Activated T-cell treated with anti-CD3 and anti-CD28 coated beads, Interleukin-2, amount 50 U/mL, for 4 hours (primary cell): ENCODE results near the gene ZMIZ2. TPM values are rescaled to one million over a fixed set of nuclear protein-coding genes. Genes with fewer than 3 reads are reported as not detected.
A peak's percentile ranks its signal among the peaks of the same experiment; 100 is the strongest.
"Not testable (repeated sequence)": the region's sequence is repeated elsewhere in the genome, so short reads cannot be mapped to it uniquely, and the experiment has no call there.

Experiments used
- ATAC-seq, 2 donors: fragments of 200-7000 bp; cut with Tn5 transposase; one replicate each; pipeline ENCODE4 v1.10.0; 2021
- DNase-seq: peaks from one replicate; pipeline ENCODE4 v3.0.0-alpha.2; 2020
- H3K27me3 Mint-ChIP-seq: one replicate; pipeline ENCODE4 v1.8.0; 2021; ENCODE audit warnings: low read depth, mixed read lengths
- H3K36me3 Mint-ChIP-seq: one replicate; pipeline ENCODE4 v1.8.0; 2022; ENCODE audit warnings: mixed read lengths; ENCODE audit not compliant: insufficient read depth
- H3K4me1 Mint-ChIP-seq: one replicate; pipeline ENCODE4 v1.8.0; 2021; ENCODE audit warnings: low read depth, mixed read lengths
- H3K4me3 Mint-ChIP-seq: one replicate; pipeline ENCODE4 v1.8.0; 2021; ENCODE audit warnings: mild to moderate bottlenecking, moderate library complexity, mixed read lengths
- H3K9me3 Mint-ChIP-seq: one replicate; pipeline ENCODE4 v1.8.0; 2021; ENCODE audit warnings: mixed read lengths
- total RNA-seq, 3 donors: library from RNA; stranded (reverse); gene quantifications; one replicate each; pipeline ENCODE4 v1.2.1, GENCODE V29; 2021

ZMIZ2 gene
- 100 to 1,000 TPM; 109 to 137 (median 118) TPM for total RNA-seq

DNA sequence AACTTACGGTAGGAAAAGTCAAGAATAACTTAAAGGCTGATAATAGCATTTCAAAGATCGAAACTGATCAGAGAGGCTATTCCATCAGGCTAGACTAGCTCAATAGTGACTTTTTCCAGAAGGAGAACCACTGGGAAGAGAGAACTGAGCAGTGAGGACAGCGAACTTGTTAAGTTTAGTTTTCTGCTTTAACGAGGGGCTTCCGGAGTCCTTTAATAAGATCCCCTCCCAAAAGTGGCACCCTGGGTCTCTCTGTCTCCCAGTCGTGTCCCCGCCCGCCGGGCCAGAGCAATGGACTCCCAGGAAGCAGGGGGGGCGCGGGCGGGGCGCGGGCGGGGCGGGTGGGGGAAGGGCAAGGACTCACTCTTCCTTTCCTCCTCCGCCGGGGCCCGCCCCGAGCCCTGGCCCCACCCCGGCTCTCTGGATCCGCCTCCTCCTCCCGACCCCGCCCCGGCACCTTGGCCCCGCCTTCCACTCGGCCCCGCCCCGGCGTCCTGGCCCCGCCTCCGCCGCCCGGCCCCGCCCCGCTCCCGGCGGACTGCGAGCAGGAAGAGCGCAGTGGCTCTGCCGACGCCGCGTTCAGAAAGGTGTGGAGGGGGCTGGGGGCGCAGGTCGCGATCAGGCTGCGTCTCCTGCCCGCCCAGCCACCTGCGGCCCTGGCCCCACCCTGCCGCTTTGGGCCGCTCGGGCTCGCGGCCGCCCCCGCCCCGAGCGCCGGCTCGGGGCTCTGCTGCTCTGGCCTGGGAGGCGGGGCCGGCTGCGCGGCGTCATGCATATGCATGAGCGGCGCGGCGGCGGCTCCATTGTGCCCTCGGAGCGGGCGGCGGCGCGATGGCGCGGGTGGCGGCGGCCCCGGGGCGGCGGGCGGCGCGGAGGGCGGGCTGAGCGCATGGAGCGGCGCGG is at the start of gene ZMIZ2:
TSS of gene ZMIZ2 (plus strand) at position 803 of the 903 bp plus-strand sequence. CDS start 7,403 bp downstream, outside the sequence.
- Mint-ChIP-seq H3K27me3 (no peaks in the 10 kb centered on the region), H3K4me3 (peak within 1 kb of the TSS; percentile 92), H3K36me3 (peaks cover 16% of the 10 kb centered on the region), H3K4me1 (peaks cover 36% of the 10 kb centered on the region), H3K9me3 (no peaks in the 10 kb centered on the region)
- DNase-seq (peak; percentile 91), ATAC-seq (peak; percentile 87)

DNA sequence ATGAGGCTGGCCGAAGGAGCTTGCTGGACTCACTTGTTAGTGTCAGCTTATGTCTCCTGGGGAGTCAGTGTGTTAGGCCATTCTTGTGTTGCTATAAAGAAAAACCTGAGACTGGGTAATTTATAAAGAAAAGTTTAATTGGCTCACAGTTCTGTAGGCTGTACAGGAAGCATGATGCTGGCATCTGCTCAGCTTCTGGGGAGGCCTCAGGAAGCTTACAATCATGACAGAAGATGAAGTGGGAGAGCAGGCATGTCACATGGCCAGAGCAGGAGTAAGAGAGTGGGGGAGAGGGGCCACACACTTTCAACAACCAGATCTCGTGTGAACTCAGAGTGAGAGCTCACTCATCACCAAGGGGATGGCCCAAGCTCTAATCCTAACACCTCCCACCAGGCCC is 49.0 kb upstream of the ZMIZ2 start:
- H3K27me3 Mint-ChIP-seq, H3K4me3 Mint-ChIP-seq, H3K4me1 Mint-ChIP-seq, ATAC-seq, DNase-seq, H3K9me3 Mint-ChIP-seq: not testable (repeated sequence)
- H3K36me3 Mint-ChIP-seq = peaks cover 57% of the 10 kb centered on the region

DNA sequence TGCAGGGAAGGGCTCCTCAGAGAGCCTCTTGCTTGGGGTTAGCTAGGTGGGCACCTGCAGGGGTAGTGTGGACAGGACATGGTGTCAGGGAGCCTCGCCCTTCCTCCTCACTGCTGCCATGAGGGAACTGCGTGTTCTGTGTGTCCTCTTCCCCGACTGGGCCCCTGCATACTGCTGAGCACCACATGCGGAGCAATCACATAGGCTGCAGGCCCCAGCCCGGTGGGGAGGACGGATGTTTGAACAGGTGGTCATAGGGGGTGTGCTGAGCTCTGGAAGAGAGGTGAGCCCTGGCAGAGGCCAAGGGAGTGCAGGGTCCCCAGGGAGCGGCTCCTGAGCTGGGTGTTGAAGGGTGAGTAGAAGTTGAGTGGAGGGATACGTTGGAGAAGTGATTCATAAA is 48.3 kb upstream of the ZMIZ2 start:
- Mint-ChIP-seq H3K27me3 (no peaks in the 10 kb centered on the region), H3K36me3 (peaks cover 55% of the 10 kb centered on the region)
- no peak for ATAC-seq

GRCh38 chr7:44703391-44703790 is 45.3 kb upstream of the ZMIZ2 start:
- DNase-seq, H3K27me3 Mint-ChIP-seq, H3K4me1 Mint-ChIP-seq, ATAC-seq, H3K9me3 Mint-ChIP-seq, H3K4me3 Mint-ChIP-seq: not testable (repeated sequence)
- H3K36me3 Mint-ChIP-seq = peaks cover 43% of the 10 kb centered on the region

More for the DNA sequence above, 48.3 kb upstream of the ZMIZ2 start:
- Mint-ChIP-seq H3K9me3 (no peaks in the 10 kb centered on the region), H3K4me1 (no peaks in the 10 kb centered on the region), H3K4me3 (no peak overlapping the region)
- no peak for DNase-seq

- Mint-ChIP-seq H3K36me3 (peaks cover 43% of the 10 kb centered on the region), H3K27me3 (no peaks in the 10 kb centered on the region), H3K4me1 (no peaks in the 10 kb centered on the region), H3K4me3 (no peak overlapping the region), H3K9me3 (no peaks in the 10 kb centered on the region)
- DNase-seq (no peak), ATAC-seq (no peak)
These were observed 44.7 kb upstream of the ZMIZ2 start for GRCh38 chr7:44703921-44704320.

GRCh38 chr7:44705434-44705833 is 43.2 kb upstream of the ZMIZ2 start:
- H3K4me1 Mint-ChIP-seq = no peaks in the 10 kb centered on the region

DNA sequence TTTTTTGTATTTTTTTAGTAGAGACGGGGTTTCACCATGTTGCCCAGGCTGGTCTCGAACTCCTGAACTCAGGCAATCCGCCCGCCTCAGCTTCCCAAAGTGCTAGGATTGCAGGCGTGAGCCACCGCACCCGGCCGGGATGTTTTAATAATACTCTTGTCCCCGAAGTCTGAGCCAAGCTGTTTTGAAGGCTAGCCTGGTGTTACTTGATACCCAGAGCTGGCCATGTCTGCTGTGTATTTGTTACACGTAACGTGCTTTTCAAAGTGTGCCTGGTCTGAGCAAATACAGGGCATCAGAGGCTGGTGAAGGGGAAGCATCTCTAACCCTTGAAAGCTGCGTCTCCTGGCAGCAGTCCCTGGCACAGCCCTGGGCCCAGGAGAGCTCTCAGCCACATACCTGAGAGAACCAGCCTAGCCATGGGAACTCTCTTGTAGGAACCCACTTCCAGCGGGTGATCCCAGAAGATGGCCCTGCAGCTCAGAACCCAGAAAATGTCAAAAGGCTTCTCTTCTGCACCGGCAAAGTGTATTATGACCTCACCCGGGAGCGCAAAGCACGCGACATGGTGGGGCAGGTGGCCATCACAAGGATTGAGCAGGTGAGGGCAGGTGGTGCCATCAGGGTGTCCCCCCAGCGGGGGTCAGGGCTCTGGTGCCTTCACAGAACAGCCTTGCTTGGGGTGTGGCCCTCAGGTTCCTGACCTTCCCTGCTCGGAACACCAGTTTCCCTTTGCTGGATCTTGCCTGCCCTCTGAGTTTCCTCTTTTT is 41.7 kb upstream of the ZMIZ2 start:
- Mint-ChIP-seq H3K9me3 (no peaks in the 10 kb centered on the region), H3K27me3 (no peaks in the 10 kb centered on the region), H3K4me3 (no peak overlapping the region), H3K4me1 (peaks cover 6% of the 10 kb centered on the region), H3K36me3 (peaks cover 30% of the 10 kb centered on the region)
- ATAC-seq (no peak), DNase-seq (no peak)

More at GRCh38 chr7:44705434-44705833, 43.2 kb upstream of the ZMIZ2 start:
- no peak for ATAC-seq
- no peaks in the 10 kb centered on the region for H3K27me3 Mint-ChIP-seq
- H3K4me3 Mint-ChIP-seq = no peak overlapping the region
- no peaks in the 10 kb centered on the region for H3K9me3 Mint-ChIP-seq
- no peak for DNase-seq
- H3K36me3 Mint-ChIP-seq = peaks cover 40% of the 10 kb centered on the region

- Mint-ChIP-seq H3K27me3 (no peaks in the 10 kb centered on the region), H3K4me1 (peaks cover 12% of the 10 kb centered on the region), H3K9me3 (no peaks in the 10 kb centered on the region), H3K36me3 (peaks cover 28% of the 10 kb centered on the region), H3K4me3 (no peak overlapping the region)
- no peak for ATAC-seq
- DNase-seq = no peak
These were observed 41.0 kb upstream of the ZMIZ2 start for GRCh38 chr7:44707558-44708230.

- H3K4me3 Mint-ChIP-seq = no peak overlapping the region
- no peak for ATAC-seq
- peaks cover 12% of the 10 kb centered on the region for H3K4me1 Mint-ChIP-seq
- H3K36me3 Mint-ChIP-seq = peaks cover 24% of the 10 kb centered on the region
- H3K27me3 Mint-ChIP-seq = no peaks in the 10 kb centered on the region
- DNase-seq = no peak
- no peaks in the 10 kb centered on the region for H3K9me3 Mint-ChIP-seq
These were observed 39.4 kb upstream of the ZMIZ2 start for GRCh38 chr7:44709011-44709915.

GRCh38 chr7:44709945-44710596 is 38.6 kb upstream of the ZMIZ2 start:
- peaks cover 22% of the 10 kb centered on the region for H3K36me3 Mint-ChIP-seq
- H3K4me3 Mint-ChIP-seq = no peak overlapping the region
- H3K27me3 Mint-ChIP-seq = no peaks in the 10 kb centered on the region
- no peak for DNase-seq
- H3K9me3 Mint-ChIP-seq = no peaks in the 10 kb centered on the region
- H3K4me1 Mint-ChIP-seq = peaks cover 12% of the 10 kb centered on the region
- ATAC-seq = no peak

DNA sequence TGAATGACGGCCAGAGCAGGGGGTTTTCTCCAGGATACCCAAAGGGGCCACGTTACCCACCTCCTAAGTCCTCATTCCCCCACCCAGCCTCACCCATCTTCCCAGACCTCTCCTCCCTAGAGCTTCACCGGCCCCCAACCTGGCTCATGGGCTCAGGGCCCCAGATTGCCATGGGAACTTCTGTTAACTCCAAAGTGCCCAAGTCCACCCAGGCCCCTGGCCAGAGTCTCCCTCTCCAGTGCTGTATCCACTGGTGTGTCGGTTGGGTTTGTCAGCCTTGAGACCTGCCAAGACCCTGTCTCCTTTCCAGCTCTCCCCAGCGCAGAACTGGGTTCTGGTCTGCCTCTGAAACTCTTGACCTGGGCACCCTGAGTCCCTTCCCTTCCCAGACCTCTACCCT is 37.1 kb upstream of the ZMIZ2 start:
- Mint-ChIP-seq H3K36me3 (peaks cover 15% of the 10 kb centered on the region), H3K9me3 (no peaks in the 10 kb centered on the region), H3K27me3 (no peaks in the 10 kb centered on the region)

DNA sequence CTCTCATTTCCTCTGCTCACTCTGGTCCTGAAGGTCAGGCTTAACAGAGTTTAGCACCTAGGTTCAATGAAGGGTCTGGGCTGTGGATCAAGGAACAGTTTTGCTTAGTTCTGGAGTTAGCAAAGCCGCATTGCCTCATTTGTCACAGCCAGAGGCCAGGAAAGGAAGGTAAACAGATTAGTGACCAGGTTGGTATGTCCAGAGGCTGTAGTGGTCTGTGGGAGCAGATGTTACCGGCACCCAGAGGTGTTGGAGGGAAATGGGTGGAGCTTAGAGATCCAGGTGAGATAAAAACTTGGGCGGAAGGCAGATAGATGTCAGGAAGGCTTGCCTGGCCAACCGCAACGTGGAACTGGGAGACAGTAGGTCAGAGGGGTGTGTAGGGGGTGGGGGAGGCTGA is 36.6 kb upstream of the ZMIZ2 start:
- DNase-seq (no peak), ATAC-seq (peak in 1 of 2 donors; percentile 10)
- Mint-ChIP-seq H3K4me3 (no peak overlapping the region), H3K9me3 (no peaks in the 10 kb centered on the region), H3K36me3 (peaks cover 15% of the 10 kb centered on the region), H3K4me1 (peaks cover 12% of the 10 kb centered on the region), H3K27me3 (no peaks in the 10 kb centered on the region)

More for the DNA sequence above, 37.1 kb upstream of the ZMIZ2 start:
- ATAC-seq = peak in 1 of 2 donors; percentile 21
- no peak overlapping the region for H3K4me3 Mint-ChIP-seq
- DNase-seq = no peak
- peaks cover 12% of the 10 kb centered on the region for H3K4me1 Mint-ChIP-seq

- ATAC-seq (no peak), DNase-seq (no peak)
- Mint-ChIP-seq H3K27me3 (no peaks in the 10 kb centered on the region), H3K4me3 (no peak overlapping the region), H3K9me3 (no peaks in the 10 kb centered on the region), H3K36me3 (peaks cover 7% of the 10 kb centered on the region), H3K4me1 (peaks cover 12% of the 10 kb centered on the region)
These were observed 35.5 kb upstream of the ZMIZ2 start for GRCh38 chr7:44713141-44713540.
